Urinary bladder (tissue), 4 donors: ENCODE data around the gene CD82. TPM values are rescaled to one million over a fixed set of nuclear protein-coding genes. Genes with fewer than 3 reads are reported as not detected.

Experiments used
- DNase-seq: peaks from one replicate; pipeline ENCODE4 v3.0.0-alpha.2; 2015; ENCODE audit errors: extremely low spot score
- H3K27ac ChIP-seq: one replicate; pipeline ENCODE4 v1.5.1; 2013; ENCODE audit warnings: low read depth, mild to moderate bottlenecking, moderate library complexity
- H3K36me3 ChIP-seq: one replicate; pipeline ENCODE4 v1.6.1; 2013; ENCODE audit warnings: mild to moderate bottlenecking, moderate library complexity; ENCODE audit not compliant: insufficient read depth
- H3K4me1 ChIP-seq: one replicate; pipeline ENCODE4 v1.6.1; 2013; ENCODE audit warnings: mild to moderate bottlenecking, moderate library complexity; ENCODE audit not compliant: insufficient read depth
- H3K4me3 ChIP-seq: one replicate; pipeline ENCODE4 v1.5.1; 2013; ENCODE audit warnings: low read depth, low read length
- WGBS: extraction: QIAGEN DNeasy Blood & Tissue Kit; methylation state at CpG from one replicate; pipeline ENCODE4 v1.1.7; 2013; 5-methylcytosine and 5-hydroxymethylcytosine counted together
- polyA plus RNA-seq: library from polyadenylated mRNA; stranded (reverse); fragments of 200-250 nt; gene quantifications from one replicate; pipeline ENCODE4 v1.2.3, GENCODE V29; 2013
- total RNA-seq: library from RNA; depleted of rRNA; stranded (reverse); fragments of >200 nt; gene quantifications from one replicate; pipeline ENCODE4 v1.2.3, GENCODE V29; 2014
- donor health status: healthy with polysubstance abuse.
- donor health status: healthy.

The CD82 gene
- total and polyA plus RNA-seq, 2 donors: 13.1 to 37.4 TPM

DNA sequence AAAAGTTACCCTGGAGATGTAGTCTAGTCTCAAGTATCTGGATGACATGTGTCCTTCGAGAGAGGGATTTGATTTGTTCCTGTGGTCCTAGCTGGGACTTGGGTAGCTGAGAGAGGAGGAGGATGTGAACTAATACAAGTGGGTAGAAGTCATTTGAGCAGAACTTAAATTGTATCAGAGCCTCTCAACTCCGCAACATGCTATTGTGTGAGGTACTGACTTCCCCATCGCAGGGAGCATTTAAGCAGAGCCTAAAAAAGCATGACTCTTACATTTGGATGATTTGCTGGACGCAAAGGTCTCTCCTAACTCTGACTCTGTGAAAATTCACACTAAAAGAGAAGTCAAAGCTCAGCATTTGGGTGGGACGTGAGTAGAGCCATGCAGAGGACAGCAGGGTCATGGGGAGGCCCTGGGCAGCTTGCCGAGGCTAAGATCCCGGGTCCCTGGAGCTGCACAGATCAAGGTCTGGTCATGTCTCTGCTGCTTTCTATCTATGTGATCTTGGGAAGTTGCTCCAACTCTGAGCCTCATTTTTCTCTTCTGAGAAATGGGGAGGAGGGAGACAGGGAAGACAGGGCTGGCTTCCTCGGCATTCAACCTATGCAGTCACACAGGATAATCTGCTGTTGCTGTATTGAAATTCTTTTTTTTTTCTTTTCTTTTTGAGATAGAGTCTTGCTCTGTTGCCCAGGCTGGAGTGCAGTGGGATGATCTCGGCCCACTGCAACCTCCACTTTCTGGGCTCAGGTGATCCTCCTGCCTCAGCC is 44.9 kb downstream of the CD82 start:
- Histone ChIP-seq H3K4me1 (no peaks in the 10 kb centered on the region), H3K4me3 (no peak overlapping the region), H3K27ac (no peak overlapping the region), H3K36me3 (peaks cover 2% of the 10 kb centered on the region)
- whole genome bisulfite sequencing: 93% methylated on average over 9 of the region's 9 CpGs
- DNase-seq: no peak

DNA sequence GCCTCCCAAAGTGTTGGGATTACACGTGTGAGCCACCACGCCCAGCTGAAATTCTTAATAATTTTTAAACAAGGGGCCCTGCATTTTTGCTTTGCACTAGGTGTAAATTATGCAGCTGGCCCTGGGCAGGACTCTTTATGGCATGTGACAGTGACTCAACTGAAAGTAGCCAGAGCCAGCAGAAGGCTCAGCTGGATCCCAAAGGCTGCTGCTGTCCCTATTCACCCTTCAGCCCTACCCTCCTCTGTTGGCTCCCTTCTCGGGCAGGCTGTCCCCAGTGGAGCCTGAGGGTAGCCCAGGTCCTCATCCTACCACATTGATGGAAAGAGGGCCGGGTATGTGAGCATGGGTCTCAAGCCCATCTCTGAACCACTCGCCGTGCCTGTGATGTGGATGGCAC is 45.6 kb downstream of the CD82 start:
- DNase-seq: no peak
- WGBS: 86% methylated on average over 6 of the region's 6 CpGs
- H3K36me3 ChIP-seq: peaks cover 2% of the 10 kb centered on the region

DNA sequence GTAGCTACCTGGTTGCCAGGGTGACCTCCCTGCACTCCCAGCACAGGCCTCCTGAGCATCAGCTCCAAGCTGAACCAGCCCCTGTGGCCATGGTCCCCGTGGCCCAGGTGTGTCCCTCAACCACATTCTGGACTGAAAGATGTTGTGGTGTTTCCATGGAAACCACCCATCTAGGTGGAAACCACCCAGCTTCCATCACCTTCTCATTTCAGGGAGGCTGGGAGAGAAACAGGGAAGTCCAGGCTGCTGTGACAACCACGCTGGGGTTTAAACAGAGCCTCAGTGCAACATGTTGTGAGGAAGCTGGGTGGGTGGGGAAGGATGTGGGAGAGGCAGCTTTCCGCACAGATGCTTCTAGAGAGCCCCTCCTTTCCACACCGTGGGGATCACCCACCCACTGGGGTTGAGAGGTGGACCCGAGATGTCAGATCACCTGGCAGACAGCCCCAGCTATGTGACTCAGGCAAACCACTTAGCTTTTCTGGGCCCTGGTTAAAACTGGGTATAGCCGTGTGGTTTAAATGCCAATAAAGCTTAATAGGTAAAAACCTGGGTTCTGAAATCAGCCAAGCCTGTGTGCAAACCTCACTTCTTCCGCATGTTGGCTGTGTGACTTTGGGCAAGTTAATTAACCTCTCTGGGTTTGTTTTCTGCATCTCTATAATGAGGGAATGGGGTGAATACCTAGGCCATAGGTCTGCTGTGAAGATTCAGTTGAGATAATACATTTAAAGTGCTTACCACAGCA is 46.4 kb downstream of the CD82 start:
- Histone ChIP-seq H3K4me3 (no peak overlapping the region), H3K27ac (no peak overlapping the region), H3K4me1 (no peaks in the 10 kb centered on the region), H3K36me3 (no peaks in the 10 kb centered on the region)
- 74% methylated on average over 7 of the region's 7 CpGs for WGBS
- no peak for DNase-seq

More for the DNA sequence above, 45.6 kb downstream of the CD82 start:
- no peaks in the 10 kb centered on the region for H3K4me1 ChIP-seq
- no peak overlapping the region for H3K27ac ChIP-seq
- H3K4me3 ChIP-seq: no peak overlapping the region

DNA sequence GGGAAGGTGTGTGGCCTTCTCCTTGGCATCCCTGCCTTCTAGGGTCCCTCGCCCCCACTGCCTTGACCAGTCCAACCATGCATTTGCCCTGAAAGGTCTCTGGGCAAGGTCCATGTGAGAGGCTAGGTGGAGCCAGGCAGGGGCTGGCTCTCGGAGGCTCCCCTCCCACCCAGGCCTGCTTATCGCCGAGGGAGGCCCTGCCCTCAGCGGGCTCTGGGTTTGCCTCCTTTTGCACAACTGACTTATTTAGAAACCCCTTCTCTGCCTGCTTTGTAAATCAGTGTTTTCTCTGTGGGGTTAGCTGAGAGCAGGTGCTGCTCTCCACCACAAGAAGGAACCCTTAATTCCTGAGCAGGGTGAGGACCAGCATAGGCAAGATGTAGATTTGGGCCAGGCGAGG is 47.7 kb downstream of the CD82 start:
- no peak overlapping the region for H3K4me3 ChIP-seq
- H3K27ac ChIP-seq: no peak overlapping the region
- DNase-seq: no peak
- no peaks in the 10 kb centered on the region for H3K4me1 ChIP-seq
- WGBS: 83% methylated on average over 6 of the region's 6 CpGs
- no peaks in the 10 kb centered on the region for H3K36me3 ChIP-seq

DNA sequence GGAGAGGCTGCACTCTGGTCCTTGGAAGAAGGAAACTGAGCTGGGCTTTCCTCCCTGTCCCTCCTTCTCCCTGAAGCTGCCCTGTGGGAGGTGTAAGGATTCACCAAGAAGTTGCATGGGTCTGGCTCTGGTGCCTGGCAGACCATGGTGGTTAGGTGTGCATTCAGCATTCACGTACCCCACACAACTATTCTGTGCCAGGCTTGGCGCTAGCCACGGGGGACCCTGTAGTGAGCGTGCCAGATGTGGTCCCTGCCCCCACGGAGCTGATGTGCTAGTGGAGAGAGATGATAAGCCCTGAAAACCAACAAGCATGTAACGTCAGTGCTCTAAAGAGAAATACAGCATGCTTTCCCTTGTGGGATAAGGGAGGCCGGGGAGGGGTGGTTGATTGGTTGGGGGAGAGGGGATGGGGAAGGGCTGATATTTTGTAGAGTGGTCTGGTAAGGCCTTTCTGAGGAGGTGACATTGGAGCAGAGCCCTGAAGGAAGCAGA is 48.9 kb downstream of the CD82 start:
- no peak overlapping the region for H3K4me3 ChIP-seq
- H3K4me1 ChIP-seq: no peaks in the 10 kb centered on the region
- WGBS: 87% methylated on average over 7 of the region's 7 CpGs
- no peak overlapping the region for H3K27ac ChIP-seq
- DNase-seq: no peak
- no peaks in the 10 kb centered on the region for H3K36me3 ChIP-seq

DNA sequence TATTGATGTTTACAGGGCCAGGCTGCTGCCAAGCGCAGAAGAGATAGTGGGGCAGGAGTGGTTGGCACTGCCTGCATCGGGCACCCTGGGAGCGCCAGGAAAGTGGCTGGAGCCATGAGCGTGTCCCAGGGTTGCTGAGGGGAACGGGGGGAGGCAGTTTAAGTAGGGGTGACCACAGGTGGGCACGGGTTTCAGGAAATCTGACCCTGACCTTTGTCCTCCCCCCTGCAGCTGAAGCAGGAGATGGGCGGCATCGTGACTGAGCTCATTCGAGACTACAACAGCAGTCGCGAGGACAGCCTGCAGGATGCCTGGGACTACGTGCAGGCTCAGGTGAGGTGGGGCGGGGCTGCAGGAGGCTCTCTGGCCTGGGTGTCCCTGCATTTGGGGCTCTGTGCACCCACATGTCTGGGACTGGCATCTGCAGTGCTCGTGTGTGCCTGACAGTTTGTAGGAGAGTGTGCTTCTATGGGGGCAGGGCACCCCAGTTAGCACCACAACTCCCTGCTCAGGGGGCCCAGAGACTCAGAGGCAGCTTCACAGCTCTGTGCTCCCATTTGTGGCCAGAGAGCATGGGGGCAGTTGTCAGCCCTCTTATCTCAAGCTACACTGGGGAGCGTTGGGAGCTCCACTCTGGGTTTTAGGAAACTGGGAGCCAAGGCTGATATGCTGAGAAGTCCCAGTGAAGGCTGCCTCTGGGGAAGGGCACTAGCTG is 49.7 kb downstream of the CD82 start:
- Histone ChIP-seq H3K4me1 (no peaks in the 10 kb centered on the region), H3K4me3 (no peak overlapping the region), H3K27ac (no peak overlapping the region), H3K36me3 (no peaks in the 10 kb centered on the region)
- DNase-seq: no peak
- WGBS: 86% methylated on average over 15 of the region's 15 CpGs

DNA sequence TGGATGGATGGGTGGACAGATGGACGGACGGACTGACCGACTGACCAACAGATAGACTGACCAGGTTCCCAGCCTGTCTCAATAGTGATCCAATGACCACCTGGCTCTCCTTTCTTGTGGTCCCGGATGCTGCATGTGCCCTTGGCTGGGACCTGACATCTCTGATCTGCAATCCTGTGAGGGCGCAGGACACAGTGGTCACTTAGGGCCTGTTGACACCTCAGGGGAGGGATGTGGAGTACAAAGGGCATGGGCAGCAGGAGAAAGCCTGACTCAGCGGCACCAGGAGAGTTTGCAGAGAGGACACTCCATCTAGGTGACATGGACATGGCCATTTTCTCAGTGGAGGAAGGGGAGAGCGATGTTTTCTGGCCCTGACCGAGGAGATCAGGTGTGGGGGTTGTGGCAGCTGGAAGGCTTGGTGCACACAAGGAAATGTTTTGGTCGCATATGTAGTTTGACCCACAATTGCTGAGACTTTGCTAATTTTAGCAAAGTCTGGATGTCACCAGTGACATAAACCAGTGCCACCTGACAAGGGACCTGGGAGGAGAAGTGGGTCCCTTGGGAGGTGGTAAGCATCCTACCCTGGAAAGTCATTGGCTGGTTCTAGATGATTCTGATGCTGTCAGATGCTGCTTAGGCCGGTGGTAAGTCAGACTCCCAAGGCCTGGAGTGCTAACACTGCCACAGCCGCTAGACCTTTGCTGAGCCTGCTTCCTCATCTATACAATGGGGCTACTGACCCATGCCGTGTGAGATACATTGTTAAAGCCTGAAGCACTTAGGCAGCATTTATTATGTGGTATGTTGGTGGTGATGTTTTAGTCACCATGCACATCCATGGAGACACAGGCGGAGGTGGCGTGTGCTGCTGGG is 50.7 kb downstream of the CD82 start:
- Histone ChIP-seq H3K4me1 (no peaks in the 10 kb centered on the region), H3K36me3 (no peaks in the 10 kb centered on the region), H3K27ac (no peak overlapping the region), H3K4me3 (no peak overlapping the region)
- DNase-seq: no peak
- WGBS: 89% methylated on average over 14 of the region's 14 CpGs

DNA sequence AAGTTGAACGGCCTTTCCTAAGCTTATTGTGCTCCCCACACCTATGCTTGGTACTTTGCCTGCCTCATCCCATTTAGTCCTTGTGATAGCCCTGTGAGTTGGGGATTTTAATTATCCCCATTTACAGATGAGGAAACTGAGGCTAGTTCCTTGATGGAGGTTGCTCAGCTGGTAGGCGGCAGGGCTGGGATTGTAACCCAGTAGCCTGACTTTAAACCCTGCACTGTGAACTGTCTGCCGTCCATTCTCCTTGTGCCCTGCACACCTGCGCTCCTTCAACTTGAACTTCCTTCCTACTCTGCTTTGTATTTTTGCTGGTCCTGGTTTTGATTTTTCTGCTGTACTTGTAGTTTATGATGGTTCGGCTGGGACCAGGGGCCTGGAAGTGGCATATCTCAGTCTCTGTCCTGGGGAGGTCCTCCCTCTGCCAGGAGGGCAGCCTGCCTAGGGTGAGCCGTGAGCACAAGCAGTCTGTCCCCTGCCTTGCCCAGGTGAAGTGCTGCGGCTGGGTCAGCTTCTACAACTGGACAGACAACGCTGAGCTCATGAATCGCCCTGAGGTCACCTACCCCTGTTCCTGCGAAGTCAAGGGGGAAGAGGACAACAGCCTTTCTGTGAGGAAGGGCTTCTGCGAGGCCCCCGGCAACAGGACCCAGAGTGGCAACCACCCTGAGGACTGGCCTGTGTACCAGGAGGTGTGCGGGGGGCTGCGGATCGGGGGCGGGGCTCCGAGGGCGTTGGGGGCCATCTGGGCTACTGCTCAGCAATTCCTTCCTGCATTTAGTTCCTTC is 52.4 kb downstream of the CD82 start:
- H3K36me3 ChIP-seq: no peaks in the 10 kb centered on the region
- DNase-seq: no peak

DNA sequence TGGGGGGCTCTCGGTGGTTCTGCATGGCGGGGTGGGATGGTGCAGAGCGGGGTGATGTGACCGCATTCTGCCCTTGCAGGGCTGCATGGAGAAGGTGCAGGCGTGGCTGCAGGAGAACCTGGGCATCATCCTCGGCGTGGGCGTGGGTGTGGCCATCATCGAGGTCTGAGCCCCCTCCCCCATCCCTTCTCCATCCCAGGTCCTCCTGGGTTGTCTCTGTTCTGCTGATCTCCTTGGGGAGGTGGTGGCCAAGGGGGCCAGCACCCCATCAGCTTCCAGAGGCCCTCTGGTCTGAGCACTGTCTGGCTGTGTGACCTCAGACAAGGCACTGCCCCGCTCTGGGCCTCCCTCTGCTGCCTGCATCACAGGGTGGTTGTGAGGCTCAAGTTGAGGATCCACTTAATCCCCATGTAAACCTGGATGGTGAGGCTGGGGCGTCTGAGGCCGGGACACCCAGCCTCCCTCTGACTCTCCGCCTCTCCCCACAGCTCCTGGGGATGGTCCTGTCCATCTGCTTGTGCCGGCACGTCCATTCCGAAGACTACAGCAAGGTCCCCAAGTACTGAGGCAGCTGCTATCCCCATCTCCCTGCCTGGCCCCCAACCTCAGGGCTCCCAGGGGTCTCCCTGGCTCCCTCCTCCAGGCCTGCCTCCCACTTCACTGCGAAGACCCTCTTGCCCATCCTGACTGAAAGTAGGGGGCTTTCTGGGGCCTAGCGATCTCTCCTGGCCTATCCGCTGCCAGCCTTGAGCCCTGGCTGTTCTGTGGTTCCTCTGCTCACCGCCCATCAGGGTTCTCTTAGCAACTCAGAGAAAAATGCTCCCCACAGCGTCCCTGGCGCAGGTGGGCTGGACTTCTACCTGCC is 53.3 kb downstream of the CD82 start:
- Histone ChIP-seq H3K4me1 (no peaks in the 10 kb centered on the region), H3K27ac (no peak overlapping the region), H3K4me3 (no peak overlapping the region), H3K36me3 (no peaks in the 10 kb centered on the region)
- 96% methylated on average over 22 of the region's 22 CpGs for WGBS
- DNase-seq: no peak

More for the DNA sequence above, 52.4 kb downstream of the CD82 start:
- no peak overlapping the region for H3K4me3 ChIP-seq
- WGBS: 94% methylated on average over 18 of the region's 18 CpGs
- no peak overlapping the region for H3K27ac ChIP-seq
- H3K4me1 ChIP-seq: no peaks in the 10 kb centered on the region

DNA sequence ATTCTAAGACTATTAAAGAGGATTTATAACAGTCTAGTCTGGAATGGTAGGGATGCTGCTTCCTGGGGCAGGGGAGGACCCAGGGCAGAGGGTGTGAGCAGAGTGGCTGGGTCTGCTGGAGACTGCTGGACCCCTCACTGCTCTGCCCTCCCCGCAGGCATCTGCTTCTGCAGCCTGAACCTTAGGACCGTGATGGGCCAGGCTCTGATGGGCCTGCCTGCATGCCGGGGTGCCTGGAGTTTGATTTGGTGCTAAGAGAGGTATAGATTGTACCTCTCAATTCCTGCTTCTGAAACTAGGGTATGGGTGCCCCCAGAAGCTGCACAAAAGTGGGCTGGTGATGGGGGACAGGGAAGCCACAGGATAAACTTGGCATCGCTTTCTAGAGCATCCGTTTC is 54.9 kb downstream of the CD82 start:
- DNase-seq: no peak
- no peak overlapping the region for H3K4me3 ChIP-seq
- no peak overlapping the region for H3K27ac ChIP-seq
- no peaks in the 10 kb centered on the region for H3K36me3 ChIP-seq
- WGBS: 88% methylated on average over 5 of the region's 5 CpGs
- no peaks in the 10 kb centered on the region for H3K4me1 ChIP-seq

DNA sequence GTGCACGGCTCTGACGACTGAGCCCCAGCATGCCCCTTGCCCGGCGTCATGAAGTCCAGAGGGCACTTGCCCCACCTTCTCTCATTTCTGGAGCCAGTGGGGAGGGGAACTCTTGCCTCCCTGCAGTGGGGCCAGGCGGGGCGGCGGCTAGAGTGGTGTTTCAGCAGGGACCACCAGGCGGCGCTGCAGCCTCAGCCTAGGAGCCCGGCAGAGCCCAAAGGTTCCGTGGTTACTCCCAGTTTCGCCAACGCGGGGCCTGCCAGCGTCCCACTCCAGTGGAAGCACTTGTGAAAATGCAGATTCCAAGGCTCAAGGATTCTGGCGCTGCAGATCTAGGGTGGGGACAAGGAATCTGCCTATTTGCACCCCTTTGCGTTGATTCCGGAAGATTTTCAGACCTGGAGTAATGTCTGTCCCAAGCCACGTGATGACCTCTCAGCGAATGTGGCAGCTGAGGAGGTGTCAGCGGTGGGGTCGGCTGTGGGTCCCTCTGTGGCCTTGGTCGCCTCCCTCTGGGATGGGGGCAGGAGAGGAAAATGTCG is 55.7 kb downstream of the CD82 start:
- DNase-seq: no peak
- no peak overlapping the region for H3K4me3 ChIP-seq
- 20% methylated on average over 24 of the region's 24 CpGs for WGBS

More for the DNA sequence above, 55.7 kb downstream of the CD82 start:
- H3K27ac ChIP-seq: no peak overlapping the region
- no peaks in the 10 kb centered on the region for H3K36me3 ChIP-seq
- H3K4me1 ChIP-seq: no peaks in the 10 kb centered on the region
